Calu3 (cell line): Measurements from ENCODE around the gene GOLPH3L. TPM values are rescaled to one million over a fixed set of nuclear protein-coding genes. Genes with fewer than 3 reads are reported as not detected.

Source experiments
- BruUV-seq: library from RNA; stranded (reverse); fragments of 400-500 nt; replicated peaks from 2 replicates; lab custom pipeline; 2021; lab: Mats Ljungman, UMichigan
- CTCF ChIA-PET: fragments of 300-600 bp; sonication (Branson Sonifier 250); formaldehyde crosslinking; loops from one replicate; lab custom pipeline; 2022; ENCODE audit warnings: antibody characterized with exemption; lab: Charles Lee
- DNase-seq: peaks from one replicate; pipeline ENCODE4 v3.0.0; 2022
- H3K27ac Mint-ChIP-seq: one replicate; pipeline ENCODE4 v1.8.0; 2022; ENCODE audit warnings: mixed read lengths; ENCODE audit not compliant: unreplicated experiment
- H3K27me3 Mint-ChIP-seq: one replicate; pipeline ENCODE4 v1.8.0; 2022; ENCODE audit warnings: mixed read lengths; ENCODE audit not compliant: unreplicated experiment
- H3K36me3 Mint-ChIP-seq: one replicate; pipeline ENCODE4 v1.8.0; 2022; ENCODE audit warnings: mild to moderate bottlenecking, moderate library complexity, mixed read lengths; ENCODE audit not compliant: insufficient read depth, unreplicated experiment
- H3K4me1 Mint-ChIP-seq: one replicate; pipeline ENCODE4 v1.8.0; 2022; ENCODE audit warnings: mild to moderate bottlenecking, low read depth, mixed read lengths; ENCODE audit not compliant: unreplicated experiment
- H3K4me3 Mint-ChIP-seq: one replicate; pipeline ENCODE4 v1.8.0; 2022; ENCODE audit warnings: mild to moderate bottlenecking, low read depth, moderate library complexity, mixed read lengths; ENCODE audit not compliant: unreplicated experiment
- H3K9me3 Mint-ChIP-seq: one replicate; pipeline ENCODE4 v1.8.0; 2022; ENCODE audit warnings: low read depth, mixed read lengths; ENCODE audit not compliant: unreplicated experiment
- CTCF ChIP-seq: fragments of 200-600 bp; IDR thresholded peaks from one replicate; pipeline ENCODE4 v1.8.0; 2022; ENCODE audit warnings: antibody characterized with exemption; ENCODE audit not compliant: unreplicated experiment
- intact Hi-C: fragments of 100-400 bp; cut with micrococcal nuclease; formaldehyde crosslinking; loops from one replicate; pipeline ENCODE4 v1.10.0; 2022; ENCODE audit not compliant: unreplicated experiment
- total RNA-seq: library from RNA; stranded (reverse); gene quantifications from 2 replicates; pipeline ENCODE4 v1.2.3, GENCODE V29; 2022

Gene GOLPH3L
- total RNA-seq, 1 experiment from 2014 or later = 64.7 TPM

GRCh38 chr1:150678988-150679387 is 18.0 kb downstream of the GOLPH3L start:
- Mint-ChIP-seq H3K4me3 (no peak overlapping the region), H3K9me3 (no peaks in the 10 kb centered on the region), H3K27ac (no peak overlapping the region), H3K4me1 (no peaks in the 10 kb centered on the region), H3K27me3 (no peaks in the 10 kb centered on the region), H3K36me3 (peaks cover 36% of the 10 kb centered on the region)
- CTCF ChIA-PET = no interaction called here
- TF ChIP-seq CTCF = no peak
- no TSS peak for BruUV-seq
- no peak for DNase-seq
- intact Hi-C loops = no loop called here

- Mint-ChIP-seq H3K4me1 (no peaks in the 10 kb centered on the region), H3K27me3 (no peaks in the 10 kb centered on the region)
- CTCF ChIA-PET = interaction anchor here (1.5 kb wide), 1 partner anchor 22 kb away, joined by 4 read pairs; the partner anchor contains the start of gene GOLPH3L
Observed at GRCh38 chr1:150674881-150675280, 22.1 kb downstream of the GOLPH3L start.

GRCh38 chr1:150663321-150663720 is 33.6 kb downstream of the GOLPH3L start:
- no peak overlapping the region for H3K27ac Mint-ChIP-seq
- CTCF ChIA-PET = interaction anchor here (0.5 to 0.7 kb wide), 3 partner anchors 26 to 432 kb away, joined by 3 read pairs; no protein-coding TSS in a partner anchor
- H3K4me1 Mint-ChIP-seq = peaks cover 41% of the 10 kb centered on the region
- DNase-seq = no peak
- intact Hi-C loops = no loop called here
- no TSS peak for BruUV-seq
- H3K36me3 Mint-ChIP-seq = peaks cover 63% of the 10 kb centered on the region
- no peaks in the 10 kb centered on the region for H3K27me3 Mint-ChIP-seq
- H3K4me3 Mint-ChIP-seq = no peak overlapping the region
- TF ChIP-seq CTCF = no peak
- H3K9me3 Mint-ChIP-seq = no peaks in the 10 kb centered on the region

More at GRCh38 chr1:150674881-150675280, 22.1 kb downstream of the GOLPH3L start:
- no peak for DNase-seq
- Mint-ChIP-seq H3K4me3 (no peak overlapping the region), H3K27ac (no peak overlapping the region), H3K9me3 (no peaks in the 10 kb centered on the region), H3K36me3 (peaks cover 57% of the 10 kb centered on the region)
- no peak for TF ChIP-seq CTCF
- intact Hi-C loops = no loop called here
- BruUV-seq = no TSS peak

GRCh38 chr1:150662811-150663210 is 34.1 kb downstream of the GOLPH3L start:
- Mint-ChIP-seq H3K36me3 (peaks cover 62% of the 10 kb centered on the region), H3K27me3 (no peaks in the 10 kb centered on the region), H3K4me3 (no peak overlapping the region), H3K27ac (no peak overlapping the region), H3K4me1 (peaks cover 36% of the 10 kb centered on the region), H3K9me3 (no peaks in the 10 kb centered on the region)
- CTCF ChIA-PET = interaction anchor here (0.6 to 0.7 kb wide), 3 partner anchors 197 to 432 kb away, joined by 3 read pairs; no protein-coding TSS in a partner anchor
- BruUV-seq = no TSS peak
- intact Hi-C loops = no loop called here
- no peak for TF ChIP-seq CTCF
- DNase-seq = no peak
